HepG2 (cell line): ENCODE data around the gene TCAP. TPM values are rescaled to one million over a fixed set of nuclear protein-coding genes. Genes with fewer than 3 reads are reported as not detected.

Experiments used
- ADNP ChIP-seq: sonication (generic); formaldehyde crosslinking; IDR thresholded peaks from 2 replicates; pipeline ENCODE4 v1.4.0; 2020; ENCODE audit warnings: missing genetic modification reagents
- CENPX ChIP-seq: sonication (generic); formaldehyde crosslinking; IDR thresholded peaks from 2 replicates; pipeline ENCODE4 v1.9.0; 2021; ENCODE audit warnings: mild to moderate bottlenecking, missing genetic modification reagents, moderate library complexity
- CREB1 ChIP-seq, 2 experiments: fragments of 450-650 bp in 1 of 2; IDR thresholded peaks; 2 replicates each; pipeline ENCODE4 v1.6.1; 2016 to 2017; ENCODE audit warnings: control low read depth in 1 of 2, mild to moderate bottlenecking in 1 of 2, missing compliant biosample characterization in 1 of 2, missing genetic modification characterization in 1 of 2
- HOXD1 ChIP-seq: sonication (generic); formaldehyde crosslinking; IDR thresholded peaks from 2 replicates; pipeline ENCODE4 v1.5.0; 2020; ENCODE audit warnings: missing genetic modification reagents
- IRF1 ChIP-seq: sonication (generic); formaldehyde crosslinking; IDR thresholded peaks from 2 replicates; pipeline ENCODE4 v1.4.0; 2020; ENCODE audit warnings: low read depth, mild to moderate bottlenecking, missing genetic modification reagents
- ISX ChIP-seq: sonication (generic); formaldehyde crosslinking; conservative IDR thresholded peaks from 2 replicates; pipeline ENCODE4 v1.5.0; 2020; ENCODE audit warnings: missing genetic modification reagents
- JARID2 ChIP-seq: sonication (generic); formaldehyde crosslinking; IDR thresholded peaks from 2 replicates; pipeline ENCODE4 v1.8.1; 2023; ENCODE audit warnings: missing genetic modification reagents, inconsistent platforms; ENCODE audit not compliant: insufficient replicate concordance
- NAIF1 ChIP-seq: sonication (generic); formaldehyde crosslinking; IDR thresholded peaks from 2 replicates; pipeline ENCODE4 v1.5.0; 2020; ENCODE audit warnings: mild to moderate bottlenecking, missing genetic modification reagents, borderline replicate concordance
- NR3C1 ChIP-seq: sonication (generic); formaldehyde crosslinking; IDR thresholded peaks from 2 replicates; pipeline ENCODE4 v1.4.0; 2020; ENCODE audit warnings: missing genetic modification reagents
- ZFAT ChIP-seq: sonication (generic); formaldehyde crosslinking; conservative IDR thresholded peaks from 2 replicates; pipeline ENCODE4 v1.8.1; 2023; ENCODE audit warnings: missing genetic modification reagents, inconsistent platforms
- ZIK1 ChIP-seq: sonication (generic); formaldehyde crosslinking; IDR thresholded peaks from 2 replicates; pipeline ENCODE4 v1.5.0; 2020; ENCODE audit warnings: mild to moderate bottlenecking, low read depth, missing genetic modification reagents, borderline replicate concordance
- ZNF720 ChIP-seq: sonication (generic); formaldehyde crosslinking; IDR thresholded peaks from 2 replicates; pipeline ENCODE4 v1.4.0; 2020; ENCODE audit warnings: missing genetic modification reagents
- polyA plus RNA-seq, 8 experiments: library from polyadenylated mRNA; depleted of rRNA in 3 of 8; stranded (reverse) in 7 of 8; unstranded in 1 of 8; fragments of >200 nt; fragmentation: Illumina TruSeq in 4 of 8; extraction: Trizol in 4 of 8; gene quantifications; 2 replicates each; pipeline versions ENCODE4 v1.2.1 to v1.2.3, GENCODE V29; 2011 to 2016; ENCODE audit warnings: low read depth in 4 of 8, missing spikeins in 1 of 8, mixed read lengths in 1 of 8; ENCODE audit not compliant: insufficient read depth in 1 of 8
- total RNA-seq, 5 experiments: library from RNA; depleted of rRNA; stranded (reverse); fragments of >200 nt; fragmentation: Illumina TruSeq; extraction: Trizol; gene quantifications; 2 replicates each; pipeline ENCODE4 v1.2.3, GENCODE V29; 2016; ENCODE audit warnings: low read depth in 1 of 5
- TF ChIP-seq, protein P1 (sequence below), 2 experiments: sonication (generic) in 1 of 2; formaldehyde crosslinking in 1 of 2; IDR thresholded peaks; 2 replicates each; pipeline versions ENCODE4 v1.6.1 to v1.9.0; 2014 to 2022; ENCODE audit warnings: antibody characterized with exemption in 1 of 2, borderline replicate concordance in 1 of 2, inconsistent platforms in 1 of 2, low read depth in 1 of 2, missing genetic modification reagents in 1 of 2
- TF ChIP-seq, protein P2 (sequence below): sonication (generic); formaldehyde crosslinking; conservative IDR thresholded peaks from 2 replicates; pipeline ENCODE4 v1.8.0; 2022; ENCODE audit warnings: mild to moderate bottlenecking, moderate library complexity, missing genetic modification reagents
- TF ChIP-seq, protein P3 (sequence below): sonication (generic); formaldehyde crosslinking; IDR thresholded peaks from 2 replicates; pipeline ENCODE4 v1.5.0; 2020; ENCODE audit warnings: mild to moderate bottlenecking, missing genetic modification reagents

The TCAP gene
- total and polyA plus RNA-seq, 2 of the 13 experiments (the other 11 are each of a cell fraction or from before 2014, with no cell fraction given): 0.24 to 0.65 TPM

DNA sequence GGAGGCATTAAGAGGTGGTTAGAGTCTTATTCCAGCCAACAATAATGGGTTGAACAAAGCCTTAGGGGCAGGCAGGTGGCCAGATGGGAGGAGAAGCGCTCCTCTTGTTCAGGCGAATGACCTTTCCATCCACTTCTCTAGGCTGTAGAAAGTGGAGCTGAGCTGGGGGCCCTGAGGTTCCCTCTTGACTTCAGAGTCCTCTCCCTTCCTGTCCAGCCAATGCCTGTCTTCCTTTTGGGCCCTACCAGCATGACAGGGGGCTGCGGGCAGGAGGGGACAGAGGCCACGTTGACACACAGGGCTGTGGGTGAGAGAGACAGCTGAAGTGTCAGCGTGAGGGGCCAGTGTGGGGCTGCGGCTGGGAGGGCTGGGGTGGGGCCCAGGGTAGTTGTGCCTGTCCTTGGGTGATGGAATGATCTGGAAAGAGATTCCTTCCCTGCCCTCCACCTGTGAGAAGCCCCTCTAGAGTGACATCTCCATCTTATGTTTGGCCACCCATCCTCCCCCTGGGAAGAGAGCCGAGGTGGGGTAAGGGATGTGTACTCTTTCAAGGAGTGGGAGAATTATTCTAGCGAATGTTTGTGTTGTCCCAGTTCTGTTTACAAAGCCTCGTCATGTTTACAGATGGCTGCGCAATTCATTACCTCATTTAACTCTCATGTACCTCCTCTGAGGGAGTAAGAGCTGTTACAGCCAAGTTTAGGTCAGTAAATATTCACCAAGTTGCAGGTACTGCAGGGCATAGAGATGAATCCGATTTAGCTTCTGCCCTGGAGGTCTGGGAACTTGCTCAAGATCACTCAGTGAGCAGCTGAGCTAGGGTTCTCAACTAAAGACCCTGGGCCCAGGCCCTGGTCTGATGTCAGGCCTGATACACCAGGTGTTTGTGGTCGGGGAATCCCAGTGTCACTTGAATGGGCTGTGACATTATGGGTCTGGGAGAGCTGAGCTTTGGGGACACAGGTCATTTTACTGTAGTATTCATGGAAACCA is 38.0 kb downstream of the TCAP start (continued):
- TF ChIP-seq, protein P1, sequence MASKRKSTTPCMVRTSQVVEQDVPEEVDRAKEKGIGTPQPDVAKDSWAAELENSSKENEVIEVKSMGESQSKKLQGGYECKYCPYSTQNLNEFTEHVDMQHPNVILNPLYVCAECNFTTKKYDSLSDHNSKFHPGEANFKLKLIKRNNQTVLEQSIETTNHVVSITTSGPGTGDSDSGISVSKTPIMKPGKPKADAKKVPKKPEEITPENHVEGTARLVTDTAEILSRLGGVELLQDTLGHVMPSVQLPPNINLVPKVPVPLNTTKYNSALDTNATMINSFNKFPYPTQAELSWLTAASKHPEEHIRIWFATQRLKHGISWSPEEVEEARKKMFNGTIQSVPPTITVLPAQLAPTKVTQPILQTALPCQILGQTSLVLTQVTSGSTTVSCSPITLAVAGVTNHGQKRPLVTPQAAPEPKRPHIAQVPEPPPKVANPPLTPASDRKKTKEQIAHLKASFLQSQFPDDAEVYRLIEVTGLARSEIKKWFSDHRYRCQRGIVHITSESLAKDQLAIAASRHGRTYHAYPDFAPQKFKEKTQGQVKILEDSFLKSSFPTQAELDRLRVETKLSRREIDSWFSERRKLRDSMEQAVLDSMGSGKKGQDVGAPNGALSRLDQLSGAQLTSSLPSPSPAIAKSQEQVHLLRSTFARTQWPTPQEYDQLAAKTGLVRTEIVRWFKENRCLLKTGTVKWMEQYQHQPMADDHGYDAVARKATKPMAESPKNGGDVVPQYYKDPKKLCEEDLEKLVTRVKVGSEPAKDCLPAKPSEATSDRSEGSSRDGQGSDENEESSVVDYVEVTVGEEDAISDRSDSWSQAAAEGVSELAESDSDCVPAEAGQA (IDR thresholded peaks at IDR 0.05; ENCODE audit: low read depth): peak; percentile 35; the same call in 1 of the 2 replicates
- TF ChIP-seq, protein P1 (CRISPR knock-in tag; IDR thresholded peaks at IDR 0.05; ENCODE audit: borderline replicate concordance): no peak
- TF ChIP-seq ISX (CRISPR knock-in tag) (no peak), ZIK1 (peak; percentile 70; the same call in 1 of the 2 replicates), ZFAT (CRISPR knock-in tag) (no peak), JARID2 (CRISPR knock-in tag) (peak; percentile 67), CENPX (CRISPR knock-in tag) (no peak), ADNP (CRISPR knock-in tag) (no peak), ZNF720 (CRISPR knock-in tag) (no peak), NR3C1 (CRISPR knock-in tag) (no peak), IRF1 (CRISPR knock-in tag) (no peak; the same call in 1 of the 2 replicates), CREB1 (IDR thresholded peaks at IDR 0.05) (peak; percentile 80), CREB1 (CRISPR knock-in tag; IDR thresholded peaks at IDR 0.05) (peak; percentile 75), NAIF1 (CRISPR knock-in tag) (no peak), HOXD1 (peak; percentile 21; the same call in 1 of the 2 replicates)
- TF ChIP-seq, protein P2, sequence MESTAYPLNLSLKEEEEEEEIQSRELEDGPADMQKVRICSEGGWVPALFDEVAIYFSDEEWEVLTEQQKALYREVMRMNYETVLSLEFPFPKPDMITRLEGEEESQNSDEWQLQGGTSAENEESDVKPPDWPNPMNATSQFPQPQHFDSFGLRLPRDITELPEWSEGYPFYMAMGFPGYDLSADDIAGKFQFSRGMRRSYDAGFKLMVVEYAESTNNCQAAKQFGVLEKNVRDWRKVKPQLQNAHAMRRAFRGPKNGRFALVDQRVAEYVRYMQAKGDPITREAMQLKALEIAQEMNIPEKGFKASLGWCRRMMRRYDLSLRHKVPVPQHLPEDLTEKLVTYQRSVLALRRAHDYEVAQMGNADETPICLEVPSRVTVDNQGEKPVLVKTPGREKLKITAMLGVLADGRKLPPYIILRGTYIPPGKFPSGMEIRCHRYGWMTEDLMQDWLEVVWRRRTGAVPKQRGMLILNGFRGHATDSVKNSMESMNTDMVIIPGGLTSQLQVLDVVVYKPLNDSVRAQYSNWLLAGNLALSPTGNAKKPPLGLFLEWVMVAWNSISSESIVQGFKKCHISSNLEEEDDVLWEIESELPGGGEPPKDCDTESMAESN (CRISPR knock-in tag): peak; percentile 80; the same call in 1 of the 2 replicates
- TF ChIP-seq, protein P3, sequence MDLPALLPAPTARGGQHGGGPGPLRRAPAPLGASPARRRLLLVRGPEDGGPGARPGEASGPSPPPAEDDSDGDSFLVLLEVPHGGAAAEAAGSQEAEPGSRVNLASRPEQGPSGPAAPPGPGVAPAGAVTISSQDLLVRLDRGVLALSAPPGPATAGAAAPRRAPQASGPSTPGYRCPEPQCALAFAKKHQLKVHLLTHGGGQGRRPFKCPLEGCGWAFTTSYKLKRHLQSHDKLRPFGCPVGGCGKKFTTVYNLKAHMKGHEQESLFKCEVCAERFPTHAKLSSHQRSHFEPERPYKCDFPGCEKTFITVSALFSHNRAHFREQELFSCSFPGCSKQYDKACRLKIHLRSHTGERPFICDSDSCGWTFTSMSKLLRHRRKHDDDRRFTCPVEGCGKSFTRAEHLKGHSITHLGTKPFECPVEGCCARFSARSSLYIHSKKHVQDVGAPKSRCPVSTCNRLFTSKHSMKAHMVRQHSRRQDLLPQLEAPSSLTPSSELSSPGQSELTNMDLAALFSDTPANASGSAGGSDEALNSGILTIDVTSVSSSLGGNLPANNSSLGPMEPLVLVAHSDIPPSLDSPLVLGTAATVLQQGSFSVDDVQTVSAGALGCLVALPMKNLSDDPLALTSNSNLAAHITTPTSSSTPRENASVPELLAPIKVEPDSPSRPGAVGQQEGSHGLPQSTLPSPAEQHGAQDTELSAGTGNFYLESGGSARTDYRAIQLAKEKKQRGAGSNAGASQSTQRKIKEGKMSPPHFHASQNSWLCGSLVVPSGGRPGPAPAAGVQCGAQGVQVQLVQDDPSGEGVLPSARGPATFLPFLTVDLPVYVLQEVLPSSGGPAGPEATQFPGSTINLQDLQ: no peak
